ENCODE data around the gene SNX9.
"Not testable (repeated sequence)": the region's sequence is repeated elsewhere in the genome, so short reads cannot be mapped to it uniquely, and the experiment has no call there.

SNX9 gene

GRCh38 chr6:157823001-157823527 lies at the start of gene SNX9:
TSS of gene SNX9 (plus strand) at chr6:157823246. CDS start at chr6:157823435, 189 bp downstream.
- no peak for DNase-seq (ENCODE audit: low read depth, low spot score)

GRCh38 chr6:157773248-157773773 lies 49.7 kb upstream of the SNX9 start:
- no peak for DNase-seq (ENCODE audit: low read depth, low spot score)

GRCh38 chr6:157774153-157775135 lies 48.6 kb upstream of the SNX9 start:
- DNase-seq (ENCODE audit: low read depth, low spot score): no peak

GRCh38 chr6:157775376-157775775 lies 47.7 kb upstream of the SNX9 start:
- no peak for DNase-seq (ENCODE audit: low read depth, low spot score)

- DNase-seq (ENCODE audit: low read depth, low spot score): no peak
These were observed 45.7 kb upstream of the SNX9 start for GRCh38 chr6:157777344-157777743.

GRCh38 chr6:157778719-157779118 lies 44.3 kb upstream of the SNX9 start:
- no peak for DNase-seq (ENCODE audit: low read depth, low spot score)

- DNase-seq (ENCODE audit: low read depth, low spot score): no peak
These were observed 43.1 kb upstream of the SNX9 start for GRCh38 chr6:157779705-157780604.

- DNase-seq (ENCODE audit: low read depth, low spot score): no peak
These were observed 37.4 kb upstream of the SNX9 start for GRCh38 chr6:157785636-157786035.

GRCh38 chr6:157786221-157786620 lies 36.8 kb upstream of the SNX9 start:
- no peak for DNase-seq (ENCODE audit: low read depth, low spot score)

- no peak for DNase-seq (ENCODE audit: low read depth, low spot score)
These were observed 36.0 kb upstream of the SNX9 start for GRCh38 chr6:157787080-157787479.

- no peak for DNase-seq (ENCODE audit: low read depth, low spot score)
These were observed 34.9 kb upstream of the SNX9 start for GRCh38 chr6:157788180-157788579.

- DNase-seq (ENCODE audit: low read depth, low spot score): no peak
These were observed 33.7 kb upstream of the SNX9 start for GRCh38 chr6:157789297-157789696.

GRCh38 chr6:157789861-157790260 lies 33.2 kb upstream of the SNX9 start:
- no peak for DNase-seq (ENCODE audit: low read depth, low spot score)

- DNase-seq (ENCODE audit: low read depth, low spot score): no peak
These were observed 32.4 kb upstream of the SNX9 start for GRCh38 chr6:157790548-157791160.

GRCh38 chr6:157791450-157791849 lies 31.6 kb upstream of the SNX9 start:
- no peak for DNase-seq (ENCODE audit: low read depth, low spot score)

GRCh38 chr6:157792671-157793070 lies 30.4 kb upstream of the SNX9 start:
- DNase-seq (ENCODE audit: low read depth, low spot score): no peak

GRCh38 chr6:157794012-157794411 lies 29.0 kb upstream of the SNX9 start:
- DNase-seq (ENCODE audit: low read depth, low spot score): not testable (repeated sequence)

- no peak for DNase-seq (ENCODE audit: low read depth, low spot score)
These were observed 27.2 kb upstream of the SNX9 start for GRCh38 chr6:157795841-157796240.

GRCh38 chr6:157798851-157799250 lies 24.2 kb upstream of the SNX9 start:
- DNase-seq (ENCODE audit: low read depth, low spot score): no peak

- not testable (repeated sequence) for DNase-seq (ENCODE audit: low read depth, low spot score)
These were observed 23.5 kb upstream of the SNX9 start for GRCh38 chr6:157799561-157799960.

All from activated CD4-positive, CD25-positive, alpha-beta regulatory T cell treated with anti-CD3 and anti-CD28 coated beads, Interleukin-2, amount 50 U/mL, for 16 hours (primary cell).